OCI-LY1 (cell line): ENCODE results near the gene ITGA2.

Experiments used
- H2AFZ ChIP-seq: fragments of 200-600 bp; sonication (generic), shearing (Covaris generic); 2 replicates; pipeline ENCODE4 v1.6.0; 2014; ENCODE audit warnings: antibody characterized with exemption, mild to moderate bottlenecking, low read length
- H3F3A ChIP-seq: fragments of 200-600 bp; sonication (generic), shearing (Covaris generic); 2 replicates; pipeline ENCODE4 v1.6.0; 2014; ENCODE audit warnings: mild to moderate bottlenecking, antibody characterized with exemption, low read length, moderate library complexity; ENCODE audit not compliant: insufficient read depth
- H3K27ac ChIP-seq: fragments of 200-600 bp; sonication (generic); 2 replicates; pipeline ENCODE4 v1.5.1; 2014; ENCODE audit warnings: low read length, mixed run types, mild to moderate bottlenecking, low read depth; ENCODE audit not compliant: poor library complexity, severe bottlenecking
- H3K27me3 ChIP-seq: fragments of 200-600 bp; sonication (generic); 2 replicates; pipeline ENCODE4 v1.6.0; 2014; ENCODE audit warnings: antibody characterized with exemption, mild to moderate bottlenecking, low read length, moderate library complexity; ENCODE audit not compliant: insufficient read depth
- H3K36me3 ChIP-seq: fragments of 200-600 bp; sonication (generic); 2 replicates; pipeline ENCODE4 v1.6.1; 2014; ENCODE audit warnings: mild to moderate bottlenecking, antibody characterized with exemption, low read length, moderate library complexity, mixed read lengths; ENCODE audit not compliant: insufficient read depth
- H3K4me1 ChIP-seq: fragments of 200-600 bp; sonication (generic); 2 replicates; pipeline ENCODE4 v1.5.1; 2014; ENCODE audit warnings: mild to moderate bottlenecking, low read length, moderate library complexity; ENCODE audit not compliant: insufficient read depth, severe bottlenecking
- H3K4me2 ChIP-seq: fragments of 200-600 bp; sonication (generic), shearing (Covaris generic); 2 replicates; pipeline ENCODE4 v1.6.1; 2014; ENCODE audit warnings: low read length
- H3K4me3 ChIP-seq: fragments of 200-600 bp; sonication (generic); 2 replicates; pipeline ENCODE4 v1.5.1; 2014; ENCODE audit warnings: low read length, low read depth, mild to moderate bottlenecking, mixed read lengths; ENCODE audit not compliant: poor library complexity, severe bottlenecking
- H3K79me2 ChIP-seq: fragments of 200-600 bp; shearing (Covaris generic); 2 replicates; pipeline ENCODE4 v1.6.1; 2016; ENCODE audit warnings: mixed run types, low read length, mixed read lengths; ENCODE audit not compliant: insufficient read depth
- H3K9ac ChIP-seq: fragments of 200-600 bp; sonication (generic), shearing (Covaris generic); 2 replicates; pipeline ENCODE4 v1.6.1; 2014; ENCODE audit warnings: mild to moderate bottlenecking, low read length, mixed read lengths
- H3K9me2 ChIP-seq: fragments of 200-600 bp; sonication (generic), shearing (Covaris generic); 2 replicates; pipeline ENCODE4 v1.6.1; 2014; ENCODE audit warnings: low read depth, mild to moderate bottlenecking, low read length, mixed read lengths
- H3K9me3 ChIP-seq: fragments of 200-600 bp; shearing (Covaris generic); 2 replicates; pipeline ENCODE4 v1.6.1; 2014; ENCODE audit warnings: low read length, mixed read lengths
- H4K20me1 ChIP-seq: fragments of 200-600 bp; sonication (generic), shearing (Covaris generic); 2 replicates; pipeline ENCODE4 v1.6.0; 2016; ENCODE audit warnings: mild to moderate bottlenecking, low read length; ENCODE audit not compliant: insufficient read depth
- EZH2 ChIP-seq: fragments of 200-600 bp; sonication (generic), shearing (Covaris generic); IDR thresholded peaks from 2 replicates; pipeline ENCODE4 v1.8.0; 2017; ENCODE audit warnings: borderline replicate concordance, mixed run types, mild to moderate bottlenecking, antibody characterized with exemption, low read length, moderate library complexity, mixed read lengths
- TF ChIP-seq, protein P1 (sequence below): fragments of 200-600 bp; sonication (generic), shearing (Covaris generic); IDR thresholded peaks from 2 replicates; pipeline ENCODE4 v1.5.1; 2017; ENCODE audit warnings: mild to moderate bottlenecking, antibody characterized with exemption, low read length, moderate library complexity, mixed read lengths

Gene ITGA2

DNA sequence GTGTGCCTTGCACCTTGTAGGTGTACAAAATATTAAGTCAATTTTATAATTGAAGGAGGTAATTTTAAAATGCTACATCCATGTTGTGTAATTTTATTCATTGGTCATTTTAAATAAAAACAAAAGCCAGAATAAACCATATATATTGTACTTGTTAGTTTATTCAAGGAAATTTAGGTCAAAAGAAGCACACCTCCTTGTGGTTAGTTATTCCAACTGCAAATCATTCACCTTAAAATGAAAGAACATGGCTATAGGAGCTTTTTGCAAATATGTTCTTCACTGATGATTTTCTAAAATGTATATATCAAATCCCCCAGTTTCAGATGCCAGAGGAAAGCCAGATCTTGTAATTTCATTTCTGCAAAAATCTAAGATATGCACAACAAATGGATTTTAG, 125.8 kb downstream of the ITGA2 start:
- Histone ChIP-seq H3K9ac (no peak overlapping the region), H2AFZ (no peak overlapping the region), H3K27me3 (no peaks in the 10 kb centered on the region), H3K4me2 (no peak overlapping the region), H3K36me3 (no peaks in the 10 kb centered on the region), H3K4me3 (no peak overlapping the region), H3K27ac (no peak overlapping the region), H4K20me1 (no peaks in the 10 kb centered on the region), H3K9me2 (no peaks in the 10 kb centered on the region), H3K9me3 (peaks cover 4% of the 10 kb centered on the region; the same call in 1 of the 2 replicates), H3F3A (no peaks in the 10 kb centered on the region), H3K79me2 (no peaks in the 10 kb centered on the region), H3K4me1 (peaks cover 10% of the 10 kb centered on the region)
- TF ChIP-seq, protein P1, sequence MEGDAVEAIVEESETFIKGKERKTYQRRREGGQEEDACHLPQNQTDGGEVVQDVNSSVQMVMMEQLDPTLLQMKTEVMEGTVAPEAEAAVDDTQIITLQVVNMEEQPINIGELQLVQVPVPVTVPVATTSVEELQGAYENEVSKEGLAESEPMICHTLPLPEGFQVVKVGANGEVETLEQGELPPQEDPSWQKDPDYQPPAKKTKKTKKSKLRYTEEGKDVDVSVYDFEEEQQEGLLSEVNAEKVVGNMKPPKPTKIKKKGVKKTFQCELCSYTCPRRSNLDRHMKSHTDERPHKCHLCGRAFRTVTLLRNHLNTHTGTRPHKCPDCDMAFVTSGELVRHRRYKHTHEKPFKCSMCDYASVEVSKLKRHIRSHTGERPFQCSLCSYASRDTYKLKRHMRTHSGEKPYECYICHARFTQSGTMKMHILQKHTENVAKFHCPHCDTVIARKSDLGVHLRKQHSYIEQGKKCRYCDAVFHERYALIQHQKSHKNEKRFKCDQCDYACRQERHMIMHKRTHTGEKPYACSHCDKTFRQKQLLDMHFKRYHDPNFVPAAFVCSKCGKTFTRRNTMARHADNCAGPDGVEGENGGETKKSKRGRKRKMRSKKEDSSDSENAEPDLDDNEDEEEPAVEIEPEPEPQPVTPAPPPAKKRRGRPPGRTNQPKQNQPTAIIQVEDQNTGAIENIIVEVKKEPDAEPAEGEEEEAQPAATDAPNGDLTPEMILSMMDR = peak; percentile 22; the same call in 1 of the 2 replicates
- no peak for TF ChIP-seq EZH2

- Histone ChIP-seq H3K4me3 (no peak overlapping the region), H3K27ac (no peak overlapping the region), H3K9me2 (no peaks in the 10 kb centered on the region), H4K20me1 (no peaks in the 10 kb centered on the region), H3K36me3 (no peaks in the 10 kb centered on the region), H3K9me3 (peaks cover 4% of the 10 kb centered on the region; the same call in 1 of the 2 replicates), H2AFZ (no peak overlapping the region), H3K4me1 (no peaks in the 10 kb centered on the region), H3K9ac (no peak overlapping the region), H3F3A (no peaks in the 10 kb centered on the region), H3K79me2 (no peaks in the 10 kb centered on the region), H3K4me2 (no peak overlapping the region), H3K27me3 (no peaks in the 10 kb centered on the region)
- TF ChIP-seq EZH2 = no peak
- TF ChIP-seq, protein P1 = no peak
These were observed 127.4 kb downstream of the ITGA2 start for GRCh38 chr5:53116597-53116996.

GRCh38 chr5:53118879-53119278, 129.7 kb downstream of the ITGA2 start:
- TF ChIP-seq, protein P1 = no peak
- TF ChIP-seq EZH2 = no peak
- H3F3A ChIP-seq = no peaks in the 10 kb centered on the region
- H2AFZ ChIP-seq = no peak overlapping the region

More at GRCh38 chr5:53118879-53119278, 129.7 kb downstream of the ITGA2 start:
- H3K36me3 ChIP-seq = no peaks in the 10 kb centered on the region
- H3K9ac ChIP-seq = no peak overlapping the region
- H3K27ac ChIP-seq = no peak overlapping the region
- no peaks in the 10 kb centered on the region for H3K9me2 ChIP-seq
- no peaks in the 10 kb centered on the region for H3K9me3 ChIP-seq
- no peaks in the 10 kb centered on the region for H3K4me1 ChIP-seq
- H3K4me3 ChIP-seq = no peak overlapping the region
- no peak overlapping the region for H3K4me2 ChIP-seq
- no peaks in the 10 kb centered on the region for H3K27me3 ChIP-seq
- H4K20me1 ChIP-seq = no peaks in the 10 kb centered on the region
- H3K79me2 ChIP-seq = no peaks in the 10 kb centered on the region
